Measurements from ENCODE around the gene CTNS.

The CTNS gene

DNA sequence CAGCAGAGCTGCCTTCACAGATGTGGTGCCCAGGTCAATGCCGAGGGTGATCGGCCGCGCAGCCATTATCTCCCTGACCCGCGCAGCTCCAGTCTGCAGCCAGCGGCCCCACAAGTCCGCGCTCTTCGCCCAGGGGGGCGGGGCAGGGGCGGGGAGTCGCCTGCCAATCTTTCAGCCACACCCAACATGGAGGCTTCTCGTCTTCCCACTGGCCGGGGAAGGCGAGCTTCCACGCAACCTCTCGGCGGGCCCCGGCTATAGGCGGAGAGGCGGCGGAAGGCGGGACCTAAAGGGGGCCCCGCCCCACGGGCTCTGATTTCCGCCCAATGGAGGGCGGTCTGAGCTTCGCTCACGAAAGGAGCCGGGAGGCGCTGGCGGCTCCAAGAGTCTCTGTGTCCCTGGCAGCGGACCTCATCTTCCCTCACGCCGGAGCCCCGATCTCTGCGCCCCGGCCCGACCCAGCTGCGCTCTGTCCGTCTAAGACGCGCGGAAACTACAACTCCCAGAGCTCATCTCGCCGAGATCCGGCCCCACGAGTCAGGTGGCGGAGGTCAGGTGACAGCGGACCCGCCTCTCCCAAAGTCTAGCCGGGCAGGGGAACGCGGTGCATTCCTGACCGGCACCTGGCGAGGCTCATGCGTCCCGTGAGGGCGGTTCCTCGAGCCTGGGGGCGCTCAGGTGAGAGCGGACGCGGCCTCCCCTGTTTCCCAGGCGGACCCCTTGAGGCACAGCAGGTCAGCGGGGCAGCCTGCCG, at the start of gene CTNS, which contains the start of gene SHPK:
CTNS (plus strand) TSS at position 607 of the 754 bp plus-strand sequence. CDS start 3,447 bp downstream, outside the sequence.
SHPK (minus strand) TSS at position 97 of the 754 bp plus-strand sequence; CDS start at position 66, 31 bp downstream.
- peak; percentile 95 for DNase-seq

DNA sequence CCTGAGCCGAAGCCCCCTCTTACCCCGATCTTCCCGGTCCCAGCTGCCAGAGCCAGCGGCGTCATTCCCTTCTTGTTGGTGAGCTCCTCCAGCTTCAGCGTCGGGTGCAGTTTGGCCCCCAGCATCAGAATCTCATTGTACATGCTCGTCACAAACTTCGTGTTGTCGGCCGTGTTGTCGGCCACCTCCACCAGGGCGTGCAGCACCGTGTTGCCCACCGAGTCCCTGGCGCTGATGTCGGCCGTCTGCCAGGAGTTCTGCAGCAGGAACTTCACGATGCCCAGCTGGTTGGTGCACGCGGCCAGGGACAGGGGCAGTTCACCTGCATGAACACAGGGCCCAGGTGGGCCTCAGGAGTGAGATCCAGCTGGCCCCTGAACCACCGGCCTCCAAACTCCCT, 46.8 kb upstream of the CTNS start:
- no peak for DNase-seq

DNA sequence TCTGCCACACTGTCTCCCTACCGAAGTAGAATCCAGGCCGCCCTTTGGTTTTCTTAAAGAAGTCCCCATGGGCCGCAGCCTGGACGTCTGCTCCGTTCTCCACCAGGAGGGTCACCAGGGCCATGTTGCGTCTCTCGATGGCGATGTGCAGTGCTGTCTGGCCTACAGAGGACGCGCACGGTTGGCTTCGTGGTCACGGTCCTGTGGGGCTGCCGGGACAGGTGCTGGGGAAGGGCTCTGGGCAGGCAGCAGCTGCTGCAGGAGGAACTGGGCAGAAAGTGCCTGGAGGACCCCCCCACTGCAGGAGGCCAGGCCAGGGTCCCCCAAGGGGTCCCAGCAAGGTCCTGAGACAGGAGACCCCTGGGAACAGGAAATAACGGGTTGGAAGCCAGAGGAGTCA, 46.3 kb upstream of the CTNS start:
- DNase-seq, result no peak

DNA sequence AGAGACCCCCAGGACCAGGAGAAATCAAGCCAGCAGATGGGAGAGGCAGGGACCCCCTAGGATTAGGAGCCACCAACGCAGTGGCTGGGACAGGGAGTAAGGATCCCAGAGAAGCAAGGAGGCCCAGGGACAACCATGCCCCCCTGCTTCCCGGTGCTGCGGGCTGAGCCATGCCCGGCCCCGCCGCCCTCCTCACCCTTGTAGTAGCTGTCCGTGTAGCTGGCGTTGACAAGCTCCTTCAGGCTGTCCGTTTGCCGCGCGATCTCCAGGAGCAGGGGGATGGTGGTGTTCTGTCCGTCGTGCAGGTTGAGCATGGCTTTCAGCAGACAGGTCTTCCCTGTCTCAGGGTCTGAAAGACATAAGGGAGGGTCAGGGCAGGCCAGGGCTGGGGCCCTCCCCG, 45.8 kb upstream of the CTNS start:
- DNase-seq, result no peak

DNA sequence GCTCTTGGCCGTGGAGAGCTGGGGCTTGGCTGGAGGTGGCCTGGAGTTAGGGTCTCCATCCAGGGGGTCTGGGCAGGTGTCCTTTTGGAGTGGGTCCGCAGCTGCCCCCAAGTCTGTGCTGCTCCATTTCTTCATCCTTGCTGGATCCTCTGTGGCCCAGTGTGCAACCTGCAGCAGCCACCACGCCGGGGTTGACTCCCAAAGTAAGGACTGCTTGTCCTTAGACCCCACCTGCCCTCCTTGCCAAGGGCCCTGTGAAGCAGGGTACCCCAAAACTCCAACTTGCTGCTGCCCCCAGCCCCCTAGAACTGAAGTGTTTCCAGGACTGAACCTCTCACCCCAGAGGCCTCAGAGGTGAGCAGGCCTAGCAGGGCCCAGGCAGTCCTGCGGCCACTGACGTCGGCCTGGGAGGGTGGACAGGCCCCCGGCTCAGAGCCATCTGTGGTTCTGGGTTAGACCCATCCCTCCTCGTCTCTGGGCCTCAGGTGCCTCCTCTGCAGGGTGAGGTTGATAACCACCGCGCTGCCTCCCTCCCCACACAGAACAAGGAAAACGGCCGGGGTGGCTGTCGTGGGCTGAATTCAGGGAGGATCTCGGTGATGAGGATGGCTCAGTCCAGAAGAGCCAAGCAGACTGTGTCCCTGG, 44.2 kb upstream of the CTNS start:
- no peak for DNase-seq

DNA sequence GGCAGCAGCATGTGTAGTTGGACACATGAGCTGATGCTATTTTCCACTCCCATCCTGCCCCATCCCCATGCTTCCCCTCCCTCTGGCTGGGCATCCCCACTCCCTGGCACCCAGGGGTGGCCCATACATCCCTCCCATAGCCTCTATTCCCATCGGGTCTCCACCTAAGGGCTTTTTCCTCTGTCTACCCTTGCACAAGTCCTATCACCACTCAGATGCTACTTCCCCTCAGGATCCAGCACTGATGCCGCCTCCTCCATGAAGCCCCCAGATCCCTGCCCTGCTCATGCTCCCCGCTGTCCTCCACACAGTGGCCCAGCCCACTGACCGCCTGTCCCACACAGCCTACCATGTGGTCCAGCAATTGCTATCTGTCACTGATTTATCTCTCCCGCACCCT, 43.2 kb upstream of the CTNS start:
- no peak for DNase-seq

DNA sequence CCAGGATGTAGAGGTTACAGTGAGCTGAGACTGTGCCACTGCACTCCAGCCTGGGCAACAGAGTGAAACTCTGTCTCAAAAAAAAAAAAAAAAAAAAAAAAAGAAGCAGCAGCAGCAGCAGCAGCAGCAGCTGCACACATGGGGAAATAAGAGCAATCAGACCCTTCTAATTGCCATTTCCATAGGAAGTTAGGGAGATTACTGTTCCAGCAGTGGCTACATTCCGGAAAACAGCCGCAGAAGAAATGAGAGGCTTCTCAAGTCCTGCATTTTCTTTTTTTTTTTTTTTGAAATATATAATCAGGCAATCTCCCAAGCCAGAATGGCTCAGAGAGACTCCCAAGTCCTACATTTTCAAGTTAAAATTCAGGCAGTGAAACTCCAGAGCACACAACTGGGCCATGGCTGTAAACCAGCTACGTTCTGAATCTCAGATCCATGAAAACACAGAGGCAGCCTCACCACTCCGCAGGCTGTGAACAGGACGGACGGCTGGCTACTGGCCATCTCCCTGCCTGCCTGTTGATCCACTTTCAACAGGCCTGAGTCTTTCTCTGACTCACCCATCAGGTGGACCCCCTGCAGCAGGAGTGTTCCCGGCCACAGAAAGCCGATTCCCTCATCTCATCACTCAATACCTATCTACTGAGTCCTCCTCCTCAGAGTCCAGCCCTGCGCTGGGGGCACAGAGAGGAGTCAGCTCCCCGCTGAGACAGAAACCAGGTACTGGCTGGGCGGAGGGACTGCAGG, 42.3 kb upstream of the CTNS start:
- DNase-seq, result no peak

DNA sequence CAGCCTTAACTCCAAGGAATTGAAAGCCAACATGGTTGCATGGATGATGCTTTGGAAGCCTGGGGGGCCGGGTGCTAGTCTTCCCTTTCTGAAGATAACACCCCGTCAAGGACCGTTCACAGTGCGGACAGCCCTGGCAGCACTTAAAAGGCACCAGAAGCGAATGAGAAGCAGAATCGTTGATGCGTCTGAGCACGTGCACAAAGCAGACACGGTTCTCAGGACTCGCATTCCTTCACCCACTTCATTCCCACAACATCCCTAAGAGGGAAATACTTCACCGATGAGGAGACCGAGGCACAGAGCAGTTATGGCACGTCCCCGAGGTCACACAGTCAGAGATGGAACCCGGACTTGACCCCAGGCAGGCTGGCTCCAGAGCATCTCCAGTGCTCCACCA, 41.6 kb upstream of the CTNS start:
- no peak for DNase-seq

DNA sequence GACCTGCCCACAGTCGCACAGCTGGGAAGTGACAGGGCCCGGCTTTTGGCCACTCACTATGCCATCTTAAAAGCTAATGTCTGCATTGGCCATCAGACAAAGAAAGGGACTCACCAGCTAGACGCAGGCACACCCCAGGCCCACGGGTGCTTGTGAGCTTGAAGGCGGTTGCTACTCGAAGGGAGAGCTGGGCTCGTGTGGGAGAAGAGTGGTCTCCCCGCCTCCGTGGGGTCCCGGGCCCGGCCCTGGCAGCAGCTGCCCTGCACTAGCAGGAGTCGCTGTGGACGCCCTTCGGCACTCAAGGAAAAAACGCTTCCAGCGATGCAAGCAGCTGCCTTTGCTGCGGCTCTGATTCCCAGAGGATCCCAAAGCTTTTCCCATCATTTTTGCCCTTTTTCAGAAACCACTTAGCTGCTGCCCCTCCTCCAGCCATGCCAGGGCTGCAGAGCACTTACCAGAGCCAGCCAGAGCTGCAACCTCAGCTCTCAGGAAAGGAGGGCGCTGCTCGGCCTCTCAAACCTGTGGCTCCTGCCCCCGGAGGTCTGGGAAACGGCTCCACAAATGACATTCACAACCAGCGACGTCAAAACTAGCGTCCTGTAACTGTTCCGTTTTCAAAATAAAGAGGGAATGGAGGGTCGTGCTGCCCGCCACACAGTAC, 39.6 kb upstream of the CTNS start:
- no peak for DNase-seq

DNA sequence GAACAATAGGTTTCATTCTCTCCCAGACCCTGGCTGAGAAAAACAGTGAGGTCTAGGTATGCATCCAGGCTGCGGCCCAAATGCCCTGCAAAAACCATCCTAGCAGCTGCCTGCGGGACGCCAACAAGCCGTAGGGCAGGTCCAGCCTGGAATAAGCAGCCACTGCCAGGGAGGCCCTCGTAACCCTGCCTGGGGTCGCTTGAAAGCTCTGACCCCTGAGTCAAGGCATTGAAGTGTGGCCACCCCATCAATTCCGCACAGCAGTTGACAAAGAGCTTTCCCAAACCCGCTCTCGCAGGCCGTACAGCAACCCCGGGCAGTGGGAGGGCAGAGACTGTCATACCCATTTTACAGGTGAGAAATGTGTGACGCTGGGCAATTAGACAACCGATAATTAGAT, 38.5 kb upstream of the CTNS start:
- no peak for DNase-seq

DNA sequence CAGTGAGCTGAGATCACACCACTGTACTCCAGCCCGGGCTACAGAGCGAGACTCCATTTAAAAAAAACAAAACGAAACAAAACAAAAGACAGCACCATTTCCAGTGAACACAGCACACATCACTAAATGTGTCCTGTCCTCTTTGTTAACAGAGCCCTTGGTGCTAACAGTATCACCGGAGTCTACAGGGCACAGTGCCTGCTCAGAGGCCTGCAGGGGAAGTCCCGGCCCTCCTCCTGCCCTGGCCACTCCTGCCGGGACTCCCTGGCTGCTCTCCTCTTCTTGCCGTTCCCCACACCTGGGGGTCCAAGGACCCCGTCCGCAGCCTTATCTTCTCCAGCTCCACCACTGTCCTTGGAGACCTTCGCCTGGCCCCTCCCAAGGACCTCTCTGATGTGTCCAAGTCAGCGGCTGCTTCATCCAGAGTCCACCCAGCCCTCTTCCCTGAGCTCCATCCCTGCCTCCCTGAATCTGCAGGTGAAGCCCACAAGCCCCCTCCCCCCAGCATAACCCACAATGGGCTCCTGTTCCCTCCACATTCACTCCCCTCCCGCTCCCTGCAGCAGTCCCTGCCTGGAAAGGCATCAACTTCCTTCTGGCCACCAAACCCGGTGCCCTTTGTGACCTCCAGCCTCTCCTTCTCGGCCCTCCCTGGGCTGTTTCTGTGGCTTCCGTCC, 35.9 kb upstream of the CTNS start:
- DNase-seq, result no peak

DNA sequence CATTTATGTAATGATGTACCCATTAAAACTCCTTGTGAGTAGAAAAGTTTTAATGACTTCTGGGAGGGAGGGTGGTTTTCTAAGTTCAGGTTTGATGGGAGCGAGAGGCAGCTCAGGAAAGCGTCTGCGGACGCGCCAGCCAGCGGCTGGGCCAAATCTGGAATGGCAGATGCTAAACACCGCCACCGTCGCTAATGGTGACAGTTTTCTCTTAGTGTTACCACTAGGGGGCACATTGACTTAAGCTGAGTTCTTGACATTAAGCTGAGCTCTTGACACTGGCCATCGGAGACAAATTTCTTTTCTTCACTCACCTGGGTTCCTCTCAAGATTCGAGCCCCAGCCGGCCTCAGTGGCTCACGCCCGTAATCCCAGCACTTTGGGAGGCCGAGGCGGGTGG, 34.1 kb upstream of the CTNS start:
- no peak for DNase-seq

DNA sequence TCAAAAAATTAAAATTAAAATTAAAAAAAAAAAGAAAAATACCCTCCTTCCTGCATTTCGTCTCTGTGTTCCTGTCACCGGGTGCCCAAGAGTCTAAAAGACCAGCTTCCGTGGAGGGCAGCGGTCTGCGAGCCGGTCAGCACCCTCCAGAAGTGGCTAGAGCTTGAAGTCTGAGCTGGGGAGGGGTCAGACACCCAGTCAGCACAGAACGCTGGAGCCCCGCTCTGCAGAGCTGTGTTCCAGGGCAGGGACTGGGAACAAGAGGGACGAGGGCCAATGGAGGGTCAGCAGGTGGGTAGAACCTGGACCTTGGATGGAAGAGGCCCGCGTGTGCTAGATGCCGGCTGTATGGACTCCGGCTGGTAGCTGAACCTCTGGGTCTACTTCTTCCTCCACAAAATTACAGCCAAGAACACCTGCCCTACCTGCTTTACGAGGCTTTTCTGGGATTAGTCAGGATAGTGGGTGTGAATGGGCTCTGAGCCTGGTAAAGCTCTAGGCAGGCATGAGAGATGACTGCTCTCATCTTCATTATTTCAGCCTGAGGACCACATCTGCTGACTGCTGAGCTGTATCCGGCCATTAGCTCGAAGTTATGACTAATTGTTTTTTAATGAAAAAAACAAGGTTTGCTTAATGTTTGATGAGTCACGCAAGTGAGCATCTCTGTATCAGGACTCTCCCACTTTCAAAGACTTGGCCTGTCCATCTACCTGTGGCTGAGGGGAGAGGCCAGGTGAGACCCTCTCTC, 33.3 kb upstream of the CTNS start:
- DNase-seq, result no peak

DNA sequence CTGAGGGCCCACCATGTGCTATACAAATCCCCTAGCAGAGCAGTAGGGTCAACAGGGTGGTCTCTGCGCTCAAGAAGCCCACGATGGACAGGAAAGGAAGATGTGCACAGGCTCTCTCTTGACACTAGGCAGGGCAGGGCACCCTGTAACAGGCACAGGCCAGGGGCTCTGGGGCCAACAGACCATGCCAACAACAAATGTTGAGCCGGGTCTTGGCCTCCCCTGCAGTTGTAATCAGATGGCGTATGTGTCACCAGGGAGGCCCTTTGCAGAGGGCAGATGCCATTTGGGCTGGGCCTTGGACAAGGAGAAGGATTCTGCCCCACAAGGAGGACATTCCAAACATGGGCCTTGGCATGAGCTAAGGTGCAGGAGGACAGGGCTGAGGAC, 32.7 kb upstream of the CTNS start:
- no peak for DNase-seq

DNA sequence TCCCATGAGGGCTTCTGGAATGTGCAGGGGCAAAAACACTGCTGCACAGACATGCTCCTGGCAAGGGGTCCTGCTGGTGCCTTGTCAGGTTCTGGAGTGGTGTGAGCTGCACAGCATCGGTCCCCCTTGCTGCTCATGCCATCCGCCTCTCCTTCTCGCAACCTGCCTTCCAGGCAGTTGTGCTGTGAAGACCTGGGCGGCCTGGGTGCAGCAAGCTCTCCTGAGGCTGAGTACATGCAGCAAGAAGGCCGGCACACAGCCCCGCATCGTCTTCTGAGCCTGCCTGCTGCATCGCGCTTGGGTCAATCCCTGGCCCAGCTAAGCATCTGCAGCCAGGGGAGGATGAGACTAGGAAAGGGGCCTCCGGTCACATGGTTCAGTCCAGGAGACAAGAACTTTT, 26.9 kb upstream of the CTNS start:
- no peak for DNase-seq

DNA sequence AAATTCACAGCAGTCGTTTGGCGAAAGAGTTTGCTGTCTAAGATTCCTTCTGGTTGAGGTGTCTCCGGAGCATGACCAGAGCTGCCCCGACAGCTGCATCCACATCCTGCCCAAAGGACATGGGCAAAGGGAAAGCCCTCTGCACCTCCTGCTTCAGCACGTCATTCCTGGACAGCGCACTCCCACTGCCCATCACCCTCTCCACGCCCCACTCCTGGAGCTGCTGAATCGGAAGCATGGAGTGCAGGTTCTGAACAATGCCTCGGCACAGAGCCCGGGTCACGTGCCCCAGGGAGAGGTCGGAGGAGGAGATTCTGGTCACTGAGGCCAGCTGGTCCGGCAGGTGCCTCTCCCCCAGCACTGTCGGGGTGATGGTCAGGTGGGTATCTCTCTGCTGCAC, 26.0 kb upstream of the CTNS start:
- no peak for DNase-seq

DNA sequence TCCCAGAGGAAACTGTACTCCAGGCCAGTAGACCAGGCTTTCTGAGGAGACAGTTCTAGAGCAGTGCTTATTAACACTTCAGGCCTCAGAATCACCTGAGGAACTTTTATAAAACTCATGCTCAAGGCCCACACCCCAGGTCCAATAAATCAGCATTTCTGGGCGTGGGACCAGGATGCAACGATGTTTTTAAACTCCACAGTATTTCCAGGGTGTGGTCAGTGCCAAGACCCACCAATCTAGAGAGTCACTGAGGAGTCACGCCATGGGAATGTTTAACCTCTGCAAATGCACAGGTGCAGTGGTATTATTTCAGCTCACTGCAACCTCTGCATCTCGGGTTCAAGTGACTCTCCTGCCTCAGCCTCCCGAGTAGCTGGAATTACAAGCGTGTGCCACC, 23.4 kb upstream of the CTNS start:
- DNase-seq, result no peak

DNA sequence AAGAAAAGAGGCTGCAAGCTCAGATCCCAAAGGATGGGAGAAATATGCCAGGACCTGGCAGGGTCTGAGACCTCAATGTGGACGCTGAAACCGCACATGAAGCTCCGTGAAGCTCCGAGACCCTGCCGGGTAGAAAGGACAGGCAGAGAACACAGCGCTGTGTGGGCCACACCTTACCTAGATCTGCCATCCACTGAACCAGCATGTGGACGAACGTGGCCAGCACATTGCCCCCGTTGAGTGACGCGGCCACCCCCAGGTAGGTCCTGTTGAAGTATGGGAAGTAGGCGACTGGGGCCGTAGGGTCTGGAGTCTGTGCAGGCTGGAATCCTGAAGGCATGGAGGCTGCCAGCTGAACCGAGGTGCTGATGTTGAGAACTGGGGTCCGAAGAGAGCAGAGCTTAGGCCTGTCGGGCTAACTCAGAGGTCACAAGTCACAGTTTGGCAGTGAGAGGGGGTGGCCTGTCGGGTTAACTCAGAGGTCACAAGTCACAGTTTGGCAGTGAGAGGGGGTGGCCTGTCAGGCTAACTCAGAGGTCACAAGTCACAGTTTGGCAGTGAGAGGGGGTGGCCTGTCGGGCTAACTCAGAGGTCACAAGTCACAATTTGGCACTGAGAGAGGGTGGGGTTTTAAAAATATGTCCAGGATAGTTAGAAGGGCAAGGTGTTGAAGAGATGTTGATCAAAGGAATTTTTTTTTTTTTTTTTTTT, 21.2 kb upstream of the CTNS start:
- DNase-seq, result no peak

DNA sequence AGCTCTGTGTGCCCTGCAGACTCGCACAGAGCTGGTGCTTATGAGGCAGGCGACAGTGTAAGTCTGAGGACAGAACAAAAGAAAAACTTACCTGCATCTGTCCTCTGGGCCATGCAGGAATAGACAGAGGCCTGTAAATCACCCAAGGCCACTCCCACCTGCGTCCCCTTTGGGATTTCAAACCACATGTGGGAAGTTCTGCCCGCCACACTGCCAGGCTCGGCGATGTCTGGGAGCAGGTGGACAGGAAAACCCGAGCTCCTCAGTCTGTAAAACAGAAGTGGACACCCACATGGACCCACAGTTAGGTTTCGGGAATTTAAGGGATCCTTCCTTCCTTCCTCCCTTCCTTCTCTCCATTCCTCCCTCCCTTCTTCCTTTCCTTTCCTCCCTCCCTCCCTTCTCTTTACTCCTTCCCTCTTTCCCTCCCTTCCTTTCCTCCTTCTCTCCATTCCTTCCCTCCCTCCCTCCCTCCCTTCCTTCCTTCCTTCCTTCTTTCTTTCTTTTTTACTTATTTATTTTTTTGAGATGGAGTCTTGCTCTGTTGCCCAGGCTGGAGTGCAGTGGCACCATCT, 15.3 kb upstream of the CTNS start:
- no peak for DNase-seq

DNA sequence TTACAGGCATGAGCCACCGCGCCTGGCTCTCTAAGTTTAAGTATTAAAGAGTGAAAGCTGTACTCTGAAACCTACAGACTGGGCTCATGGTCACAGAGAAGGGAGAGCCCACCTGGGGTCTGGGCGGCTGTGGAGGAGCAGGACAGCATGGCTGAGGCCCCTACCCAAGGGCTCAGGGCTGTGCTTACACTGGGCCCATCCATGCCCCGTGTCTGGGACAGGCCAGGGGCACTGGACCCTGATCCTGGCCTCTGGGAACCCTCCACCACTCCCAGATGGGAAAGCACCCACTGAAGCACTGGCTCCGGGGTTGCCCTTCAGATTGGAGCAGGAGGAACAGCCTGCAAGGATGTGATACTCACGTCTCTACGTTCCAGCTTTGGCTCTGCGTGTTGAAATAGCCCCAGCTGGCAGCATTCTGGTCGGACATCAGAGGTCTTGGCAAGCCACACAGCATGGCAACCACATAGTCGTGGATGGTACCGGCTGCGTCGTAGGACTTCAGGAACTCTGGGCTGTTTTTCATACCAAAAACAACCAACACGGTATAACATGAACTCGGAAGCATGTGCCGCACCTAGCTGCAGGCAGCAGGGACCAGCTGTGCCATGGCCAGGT, 13.5 kb upstream of the CTNS start:
- no peak for DNase-seq
